Activated naive CD4-positive, alpha-beta T cell treated with anti-CD3 and anti-CD28 coated beads, Interleukin-2, amount 10 ng/mL, durations not matched to agents 7 days and 5 days (primary cell): Measurements from ENCODE around the gene COL25A1.

Experiments
- CTCF ChIA-PET: fragments of 350-600 bp; sonication (Branson Sonifier 250); formaldehyde crosslinking; loops from one replicate; lab custom pipeline; 2021; ENCODE audit warnings: antibody characterized with exemption; lab: Charles Lee
- DNase-seq: peaks from one replicate; pipeline ENCODE4 v3.0.0-alpha.2; 2020
- H3K27ac Mint-ChIP-seq: one replicate; pipeline ENCODE4 v1.8.0; 2021; ENCODE audit warnings: mild to moderate bottlenecking, moderate library complexity, mixed read lengths
- H3K27me3 Mint-ChIP-seq: one replicate; pipeline ENCODE4 v1.8.0; 2021; ENCODE audit warnings: mild to moderate bottlenecking, mixed read lengths
- H3K36me3 Mint-ChIP-seq: one replicate; pipeline ENCODE4 v1.8.0; 2021; ENCODE audit warnings: mixed read lengths
- H3K4me1 Mint-ChIP-seq: one replicate; pipeline ENCODE4 v1.8.0; 2021; ENCODE audit warnings: mixed read lengths
- H3K4me3 Mint-ChIP-seq: one replicate; pipeline ENCODE4 v1.8.0; 2021; ENCODE audit warnings: mild to moderate bottlenecking, moderate library complexity, mixed read lengths
- H3K9me3 Mint-ChIP-seq: one replicate; pipeline ENCODE4 v1.8.0; 2021; ENCODE audit warnings: mixed read lengths

COL25A1 gene

DNA sequence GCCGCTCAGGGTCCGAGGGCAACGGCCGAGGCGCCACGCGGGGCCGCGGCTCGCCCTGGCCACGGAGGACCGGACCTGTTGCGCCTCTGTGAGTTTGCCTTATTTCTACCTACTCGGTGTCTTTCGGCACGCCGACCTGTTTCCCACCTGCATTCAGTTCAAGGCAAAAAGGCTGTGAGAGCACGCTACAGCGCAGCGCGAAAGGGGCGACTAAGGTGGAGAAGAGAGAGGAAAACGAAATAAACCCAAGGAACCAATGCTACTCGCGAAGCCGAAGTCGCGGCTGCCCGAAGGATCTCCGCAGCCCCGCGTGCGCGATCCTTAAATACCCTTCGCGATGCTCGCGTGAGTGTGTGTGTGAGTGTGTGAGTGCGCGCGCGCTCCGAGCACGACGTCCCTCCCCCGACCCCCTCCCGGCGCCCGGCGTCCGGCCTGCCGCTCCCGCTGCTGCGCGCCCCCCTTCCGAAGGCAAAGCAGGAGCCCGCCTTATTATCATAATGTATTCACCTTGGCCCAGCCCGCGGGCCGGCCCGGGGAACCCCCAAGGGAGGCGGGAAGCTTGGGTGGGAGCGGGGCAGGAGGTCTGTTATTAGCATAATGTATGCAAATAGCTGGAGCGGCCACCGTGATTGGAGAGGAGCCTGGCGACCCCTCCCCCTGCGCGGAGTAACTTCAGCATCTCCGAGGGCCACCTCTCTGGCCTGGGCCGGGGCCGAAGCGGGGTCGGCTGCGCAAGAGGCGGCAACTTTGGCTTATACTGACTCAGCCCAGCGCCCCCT lies at the start of gene COL25A1:
TSS of gene COL25A1 (minus strand) at position 298 of the 779 bp plus-strand sequence.
- Mint-ChIP-seq H3K9me3 (no peaks in the 10 kb centered on the region), H3K4me1 (peaks cover 11% of the 10 kb centered on the region), H3K36me3 (peaks cover 4% of the 10 kb centered on the region), H3K27ac (peak within 1 kb of the TSS; percentile 49), H3K27me3 (peaks cover 66% of the 10 kb centered on the region), H3K4me3 (peak within 1 kb of the TSS; percentile 70)
- CTCF ChIA-PET = no interaction called here
- DNase-seq = peak; percentile 67

DNA sequence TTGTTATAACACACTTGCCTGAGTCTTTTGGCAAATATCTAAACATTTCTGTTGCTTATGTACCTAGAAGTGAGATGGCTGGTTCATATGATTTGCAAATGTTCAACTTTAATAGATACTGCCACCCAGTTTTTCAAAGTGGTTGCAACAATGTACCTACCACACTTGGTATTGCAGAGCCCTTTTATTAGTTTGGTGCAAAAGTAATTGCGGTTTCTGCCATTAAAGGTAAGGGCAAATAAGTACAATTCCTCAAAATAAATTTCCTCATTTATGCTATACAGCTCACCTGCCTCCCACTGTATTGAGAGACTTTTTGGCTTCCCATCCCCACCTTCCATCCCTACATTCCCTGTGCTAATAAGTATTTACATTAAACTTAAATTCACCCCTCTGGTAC lies 47.7 kb upstream of the COL25A1 start:
- Mint-ChIP-seq H3K36me3 (no peaks in the 10 kb centered on the region), H3K4me1 (no peaks in the 10 kb centered on the region), H3K27ac (no peak overlapping the region), H3K27me3 (peaks cover 22% of the 10 kb centered on the region), H3K4me3 (no peak overlapping the region), H3K9me3 (peaks cover 4% of the 10 kb centered on the region)
- no peak for DNase-seq
- CTCF ChIA-PET = interaction anchor here (1.6 kb wide), 1 partner anchor 9 kb away, joined by 3 read pairs; no protein-coding TSS in a partner anchor

DNA sequence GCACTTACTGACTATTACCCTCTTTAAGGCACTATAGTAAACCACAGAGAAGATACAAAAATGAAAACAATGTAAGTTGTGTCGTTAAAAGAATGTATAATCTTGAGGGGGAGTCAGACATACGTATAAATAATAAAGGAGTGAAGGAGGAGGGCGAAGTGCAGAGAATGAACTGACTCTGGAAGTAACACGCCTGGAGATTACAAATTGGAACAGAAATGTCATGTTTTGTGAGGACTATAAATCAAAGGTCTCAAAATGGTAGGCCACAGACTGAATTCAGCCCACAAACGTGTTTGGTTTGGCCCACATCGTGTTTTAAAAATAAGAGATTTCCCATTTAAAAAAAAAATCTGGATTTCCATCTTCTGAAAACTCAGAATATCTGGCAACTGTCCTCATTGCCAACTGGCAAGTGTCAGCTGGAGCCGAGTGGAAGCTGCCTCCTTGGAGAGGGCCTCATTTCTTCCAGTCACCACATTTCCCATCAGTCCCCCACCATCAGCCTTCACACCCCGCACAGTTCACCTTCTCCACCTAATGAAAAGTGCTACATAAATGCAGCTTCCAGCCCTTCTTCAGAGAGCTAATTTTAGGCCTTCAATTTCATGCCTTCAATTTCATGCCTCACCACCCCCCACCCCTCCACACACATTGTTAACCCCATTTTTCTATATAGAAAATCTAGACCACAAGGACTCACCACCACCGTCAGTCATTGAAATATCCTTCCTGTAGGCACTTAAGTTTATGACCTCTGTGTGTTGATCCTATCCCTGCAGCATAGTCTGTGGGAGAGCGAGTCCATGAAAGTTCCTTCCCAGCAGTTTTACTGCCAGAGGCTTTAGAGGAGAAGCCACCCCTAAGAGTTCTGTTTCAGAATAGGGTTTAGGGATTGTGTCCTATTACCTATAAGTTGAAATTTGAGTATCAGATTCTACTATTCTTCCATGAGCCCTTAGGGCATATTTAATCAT lies 32.0 kb upstream of the COL25A1 start:
- Mint-ChIP-seq H3K9me3 (no peaks in the 10 kb centered on the region), H3K4me3 (no peak overlapping the region), H3K27ac (no peak overlapping the region), H3K36me3 (no peaks in the 10 kb centered on the region), H3K27me3 (peaks cover 4% of the 10 kb centered on the region), H3K4me1 (no peaks in the 10 kb centered on the region)
- no peak for DNase-seq
- CTCF ChIA-PET = interaction anchor here (0.6 to 1.0 kb wide), 2 partner anchors 50 to 71 kb away, joined by 3 read pairs; no protein-coding TSS in a partner anchor

DNA sequence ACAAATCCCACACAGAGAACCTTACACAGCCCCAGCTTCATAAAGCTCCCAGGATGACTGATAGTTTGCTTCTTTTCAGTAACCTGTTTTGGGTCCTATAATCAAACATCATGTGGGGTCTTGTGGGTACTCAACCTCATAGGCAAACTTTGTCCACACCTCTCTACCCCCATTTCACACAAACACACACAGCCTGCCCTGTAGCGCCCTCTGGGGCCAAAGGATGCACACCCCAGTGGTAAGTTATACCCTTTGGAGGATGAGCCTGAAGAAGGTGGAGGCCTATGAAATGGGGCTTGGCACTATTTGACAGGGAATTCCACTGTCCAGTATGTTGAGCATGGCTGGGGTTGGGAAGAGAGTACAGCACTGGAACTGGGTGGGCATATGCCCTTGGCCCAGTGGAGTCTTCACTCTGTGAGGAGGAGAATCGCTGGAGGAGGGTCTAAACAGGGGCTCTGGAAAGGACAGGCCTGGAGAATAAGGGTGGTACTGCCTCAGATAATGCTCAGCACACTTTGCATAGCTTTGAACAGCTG lies 30.5 kb upstream of the COL25A1 start:
- Mint-ChIP-seq H3K9me3 (no peaks in the 10 kb centered on the region), H3K4me3 (no peak overlapping the region), H3K27ac (no peak overlapping the region), H3K27me3 (peaks cover 4% of the 10 kb centered on the region), H3K4me1 (no peaks in the 10 kb centered on the region), H3K36me3 (no peaks in the 10 kb centered on the region)
- CTCF ChIA-PET = interaction anchor here (0.6 to 1.6 kb wide), 3 partner anchors 48 to 378 kb away, joined by 3 read pairs; no protein-coding TSS in a partner anchor
- DNase-seq = peak; percentile 31

DNA sequence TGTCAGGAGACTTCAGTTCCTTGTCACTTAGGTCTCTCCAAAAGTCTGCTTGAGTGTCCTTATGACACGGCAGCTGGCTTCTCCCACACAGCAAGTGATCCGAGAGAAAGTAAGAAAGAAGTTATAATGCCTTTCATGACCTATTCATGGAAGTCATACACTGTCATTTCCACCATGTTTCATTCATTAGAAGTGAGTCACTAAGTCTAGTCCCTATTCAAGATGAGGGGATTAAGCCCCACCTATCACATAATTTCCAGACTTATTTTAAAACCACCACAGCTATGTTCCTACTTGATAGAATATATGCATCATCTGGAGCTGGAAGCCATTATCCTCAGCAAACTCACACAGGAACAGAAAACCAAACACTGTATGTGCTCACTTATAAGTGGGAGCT lies 25.2 kb upstream of the COL25A1 start:
- CTCF ChIA-PET = no interaction called here
- Mint-ChIP-seq H3K27me3 (peaks cover 3% of the 10 kb centered on the region), H3K9me3 (peaks cover 11% of the 10 kb centered on the region), H3K36me3 (no peaks in the 10 kb centered on the region), H3K27ac (no peak overlapping the region), H3K4me3 (no peak overlapping the region), H3K4me1 (no peaks in the 10 kb centered on the region)
- no peak for DNase-seq

DNA sequence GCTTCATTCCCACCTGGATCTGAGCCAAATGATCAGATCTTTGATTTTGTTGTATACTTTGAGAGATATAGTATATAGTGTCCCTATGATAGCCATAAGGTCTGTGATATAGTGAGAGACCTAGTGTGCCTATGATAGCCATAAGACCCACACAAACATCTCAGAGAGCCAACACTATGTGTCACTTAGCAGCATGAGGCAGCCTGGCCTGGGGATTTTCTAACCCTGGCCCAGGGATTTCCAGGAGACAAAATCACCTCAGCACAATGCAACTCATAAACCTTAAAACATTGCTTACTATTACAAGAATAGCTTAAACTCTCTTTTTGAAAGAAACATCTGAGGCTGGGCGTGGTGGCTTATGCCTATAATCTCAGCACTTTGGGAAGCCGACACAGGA lies 23.2 kb upstream of the COL25A1 start:
- no peaks in the 10 kb centered on the region for H3K4me1 Mint-ChIP-seq

GRCh38 chr4:109323348-109323747 lies 20.9 kb upstream of the COL25A1 start:
- CTCF ChIA-PET = no interaction called here
- Mint-ChIP-seq H3K4me3 (no peak overlapping the region), H3K27ac (no peak overlapping the region), H3K4me1 (no peaks in the 10 kb centered on the region), H3K27me3 (peaks cover 7% of the 10 kb centered on the region), H3K9me3 (peaks cover 26% of the 10 kb centered on the region), H3K36me3 (no peaks in the 10 kb centered on the region)
- DNase-seq = no peak

More for the DNA sequence above, 23.2 kb upstream of the COL25A1 start:
- H3K4me3 Mint-ChIP-seq = no peak overlapping the region
- no peak overlapping the region for H3K27ac Mint-ChIP-seq
- no peaks in the 10 kb centered on the region for H3K36me3 Mint-ChIP-seq
- peaks cover 3% of the 10 kb centered on the region for H3K27me3 Mint-ChIP-seq
- no peak for DNase-seq
- CTCF ChIA-PET = no interaction called here
- peaks cover 21% of the 10 kb centered on the region for H3K9me3 Mint-ChIP-seq

DNA sequence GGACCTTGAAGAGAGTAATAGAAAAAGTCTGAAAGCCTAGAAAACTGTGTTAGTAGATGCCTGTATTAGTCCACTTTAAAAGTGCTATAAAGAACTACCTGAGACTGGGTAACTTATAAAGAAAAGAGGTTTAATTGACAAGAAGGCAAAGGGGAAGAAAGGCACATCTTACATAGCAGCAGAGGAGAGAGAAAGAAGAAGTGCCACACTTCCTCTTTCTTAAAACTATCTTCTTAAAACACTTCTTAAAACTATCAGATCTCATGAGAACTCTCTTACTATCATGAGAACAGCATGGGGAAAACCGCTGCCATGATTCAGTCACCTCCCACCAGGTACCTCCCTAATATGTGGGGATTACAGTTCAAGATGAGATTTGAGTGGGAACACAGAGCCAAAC lies 18.8 kb upstream of the COL25A1 start:
- Mint-ChIP-seq H3K4me1 (no peaks in the 10 kb centered on the region), H3K4me3 (no peak overlapping the region), H3K27ac (no peak overlapping the region), H3K36me3 (no peaks in the 10 kb centered on the region), H3K9me3 (peaks cover 26% of the 10 kb centered on the region), H3K27me3 (peaks cover 7% of the 10 kb centered on the region)
- no peak for DNase-seq
- CTCF ChIA-PET = no interaction called here

GRCh38 chr4:109319684-109320083 lies 17.2 kb upstream of the COL25A1 start:
- Mint-ChIP-seq H3K27me3 (peaks cover 7% of the 10 kb centered on the region), H3K36me3 (no peaks in the 10 kb centered on the region), H3K4me1 (no peaks in the 10 kb centered on the region), H3K9me3 (peaks cover 26% of the 10 kb centered on the region), H3K27ac (no peak overlapping the region), H3K4me3 (no peak overlapping the region)
- CTCF ChIA-PET = interaction anchor here (0.5 kb wide), 1 partner anchor 1366 kb away, joined by 3 read pairs; no protein-coding TSS in a partner anchor
- DNase-seq = no peak

DNA sequence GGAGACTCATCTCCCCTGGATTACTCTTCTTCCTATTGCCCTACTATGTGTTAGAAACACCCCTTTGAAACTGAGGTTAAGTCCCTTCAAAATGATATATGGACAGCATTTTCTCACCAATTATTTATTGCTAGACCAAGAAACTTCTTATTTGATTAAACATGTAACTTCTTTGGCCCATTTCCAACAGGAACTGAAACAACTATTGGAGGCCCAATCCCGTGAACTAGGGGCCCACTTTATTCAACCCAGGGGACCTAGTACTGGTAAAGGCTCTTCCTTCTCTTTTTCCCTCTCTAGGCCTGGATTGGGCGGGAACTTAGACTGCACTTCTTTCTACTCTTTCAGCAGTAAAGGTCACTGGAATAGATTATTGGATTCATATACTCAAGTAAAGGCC lies 16.7 kb upstream of the COL25A1 start:
- Mint-ChIP-seq H3K27me3 (peaks cover 7% of the 10 kb centered on the region), H3K36me3 (no peaks in the 10 kb centered on the region), H3K4me3 (no peak overlapping the region), H3K4me1 (no peaks in the 10 kb centered on the region), H3K27ac (no peak overlapping the region), H3K9me3 (peaks cover 25% of the 10 kb centered on the region)
- CTCF ChIA-PET = no interaction called here
- DNase-seq = no peak

- no peaks in the 10 kb centered on the region for H3K36me3 Mint-ChIP-seq
- peaks cover 10% of the 10 kb centered on the region for H3K27me3 Mint-ChIP-seq
- no peak overlapping the region for H3K27ac Mint-ChIP-seq
- H3K4me1 Mint-ChIP-seq = no peaks in the 10 kb centered on the region
- H3K9me3 Mint-ChIP-seq = peaks cover 17% of the 10 kb centered on the region
- no peak for DNase-seq
- CTCF ChIA-PET = no interaction called here
- H3K4me3 Mint-ChIP-seq = no peak overlapping the region
Observed at GRCh38 chr4:109315818-109316217, 13.4 kb upstream of the COL25A1 start.

DNA sequence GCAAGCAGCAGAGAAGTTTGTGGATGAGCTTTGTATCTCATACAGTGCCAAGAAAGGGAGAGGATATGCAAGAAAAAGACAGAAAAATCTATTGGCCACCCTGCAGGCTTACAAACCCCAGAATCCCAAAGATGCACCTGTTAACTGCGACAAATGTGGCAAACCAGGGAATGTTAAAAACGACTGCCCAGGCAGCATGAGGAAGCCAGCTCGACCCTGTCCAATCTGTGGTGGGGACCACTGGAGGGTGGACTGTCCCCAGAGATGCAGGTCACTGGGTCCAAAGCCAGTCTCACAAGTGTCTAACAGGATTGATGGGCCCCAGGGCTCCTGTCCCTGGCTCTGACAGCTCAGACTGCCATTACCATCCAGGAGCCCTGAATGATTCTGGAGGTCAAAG lies 12.9 kb upstream of the COL25A1 start:
- H3K36me3 Mint-ChIP-seq = no peaks in the 10 kb centered on the region
- H3K27me3 Mint-ChIP-seq = peaks cover 7% of the 10 kb centered on the region
- no peak for DNase-seq
- H3K27ac Mint-ChIP-seq = no peak overlapping the region
- H3K4me3 Mint-ChIP-seq = no peak overlapping the region
- no peaks in the 10 kb centered on the region for H3K4me1 Mint-ChIP-seq
- CTCF ChIA-PET = no interaction called here
- peaks cover 13% of the 10 kb centered on the region for H3K9me3 Mint-ChIP-seq

DNA sequence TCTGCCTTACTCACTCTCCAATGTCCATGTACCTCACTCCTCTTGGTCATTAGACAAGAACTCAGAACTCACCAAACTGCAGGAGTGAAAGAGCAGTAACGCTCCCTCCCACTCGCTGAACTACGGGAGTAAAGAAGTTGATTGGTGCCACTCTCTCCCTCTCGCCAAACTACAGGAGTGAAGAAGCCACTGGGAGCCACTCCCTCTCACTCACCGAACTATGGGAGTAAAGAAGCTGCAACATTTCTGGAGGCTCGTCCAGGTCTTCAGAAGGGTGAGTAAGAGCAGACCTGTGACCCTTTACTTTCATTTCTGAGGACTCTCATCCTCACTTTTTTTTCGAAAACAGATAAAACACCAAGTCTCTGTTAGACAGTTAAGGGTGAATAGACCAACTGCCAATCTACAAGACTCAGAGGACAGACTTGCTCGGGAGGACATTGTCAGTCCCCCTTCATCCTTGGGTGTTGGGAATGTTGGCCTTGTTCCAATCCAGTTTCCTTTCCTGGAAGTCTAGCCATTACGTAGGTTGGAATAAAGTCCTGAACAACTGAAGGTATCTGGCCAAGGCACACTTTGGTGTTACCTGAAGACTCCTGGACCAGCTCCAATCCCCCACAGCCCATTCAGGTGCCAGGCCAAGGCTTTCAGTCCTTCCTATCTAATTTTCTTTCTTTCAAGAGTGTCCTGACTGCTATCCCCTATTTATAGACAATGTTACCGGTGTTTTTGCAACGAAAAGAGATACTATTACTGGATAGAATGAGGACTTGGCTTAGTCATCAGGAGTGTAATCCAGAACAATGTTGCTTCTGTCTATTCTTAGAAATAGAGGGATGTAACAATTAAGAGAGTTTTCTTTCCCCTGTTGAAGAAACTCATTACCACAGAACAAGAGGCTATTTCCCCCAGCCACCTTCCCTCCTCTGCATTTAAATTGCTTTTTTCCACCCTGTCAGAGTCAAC lies 11.0 kb upstream of the COL25A1 start:
- Mint-ChIP-seq H3K4me1 (no peaks in the 10 kb centered on the region), H3K9me3 (peaks cover 11% of the 10 kb centered on the region), H3K36me3 (no peaks in the 10 kb centered on the region), H3K27ac (no peak overlapping the region), H3K4me3 (no peak overlapping the region), H3K27me3 (peaks cover 10% of the 10 kb centered on the region)
- CTCF ChIA-PET = no interaction called here
- no peak for DNase-seq
